H9 (cell line): Measurements from ENCODE around the gene CELA2A. TPM values are rescaled to one million over a fixed set of nuclear protein-coding genes. Genes with fewer than 3 reads are reported as not detected.
A peak's percentile ranks its signal among the peaks of the same experiment; 100 is the strongest.

ENCODE experiments used
- DNase-seq: peaks from one replicate; pipeline ENCODE4 v3.0.0-alpha.2; 2017
- H2AFZ ChIP-seq: one replicate; pipeline ENCODE4 v1.6.1; 2013; ENCODE audit warnings: mild to moderate bottlenecking, low read length, control low read depth, moderate library complexity
- H2AK5ac ChIP-seq: 2 replicates; pipeline ENCODE4 v1.6.1; 2013; ENCODE audit warnings: low read length, control low read depth, mixed read lengths; ENCODE audit not compliant: insufficient read length
- H2BK120ac ChIP-seq: one replicate; pipeline ENCODE4 v1.6.1; 2013; ENCODE audit warnings: low read depth, mild to moderate bottlenecking, low read length, control low read depth, inconsistent platforms; ENCODE audit not compliant: poor library complexity, severe bottlenecking
- H2BK12ac ChIP-seq: 2 replicates; pipeline ENCODE4 v1.6.1; 2013; ENCODE audit warnings: low read length, control low read depth, mixed read lengths, low read depth; ENCODE audit not compliant: insufficient read length
- H2BK15ac ChIP-seq: 2 replicates; pipeline ENCODE4 v1.6.1; 2013; ENCODE audit warnings: low read depth, low read length, control low read depth
- H2BK20ac ChIP-seq: one replicate; pipeline ENCODE4 v1.6.1; 2013; ENCODE audit warnings: low read depth, mild to moderate bottlenecking, low read length, control low read depth, inconsistent platforms; ENCODE audit not compliant: poor library complexity, severe bottlenecking
- H2BK5ac ChIP-seq: 2 replicates; pipeline ENCODE4 v1.6.1; 2013; ENCODE audit warnings: low read length, control low read depth, mixed read lengths; ENCODE audit not compliant: insufficient read length
- H3K14ac ChIP-seq: 2 replicates; pipeline ENCODE4 v1.6.1; 2013; ENCODE audit warnings: low read length, control low read depth; ENCODE audit not compliant: insufficient read depth
- H3K18ac ChIP-seq: 2 replicates; pipeline ENCODE4 v1.6.1; 2013; ENCODE audit warnings: low read depth, mild to moderate bottlenecking, mixed read lengths, low read length, control low read depth; ENCODE audit not compliant: insufficient read length
- H3K23ac ChIP-seq: 2 replicates; pipeline ENCODE4 v1.6.1; 2013; ENCODE audit warnings: low read length, control low read depth, mixed read lengths, low read depth; ENCODE audit not compliant: insufficient read length
- H3K23me2 ChIP-seq: 2 replicates; pipeline ENCODE4 v1.6.1; 2013; ENCODE audit warnings: low read depth, mild to moderate bottlenecking, mixed read lengths, low read length, control low read depth; ENCODE audit not compliant: insufficient read length, poor library complexity, severe bottlenecking
- H3K27ac ChIP-seq: 2 replicates; pipeline ENCODE4 v1.5.1; 2013; ENCODE audit warnings: low read length, control low read depth, mixed read lengths, low read depth; ENCODE audit not compliant: insufficient read length
- H3K27me3 ChIP-seq: 2 replicates; pipeline ENCODE4 v1.6.1; 2013; ENCODE audit warnings: low read length, control low read depth, inconsistent platforms; ENCODE audit not compliant: insufficient read depth
- H3K4ac ChIP-seq: 2 replicates; pipeline ENCODE4 v1.6.1; 2013; ENCODE audit warnings: low read depth, mild to moderate bottlenecking, control low read depth, inconsistent platforms, low read length, moderate library complexity
- H3K4me1 ChIP-seq: 2 replicates; pipeline ENCODE4 v1.6.1; 2013; ENCODE audit warnings: low read length, control low read depth, inconsistent platforms; ENCODE audit not compliant: insufficient read depth
- H3K4me2 ChIP-seq: 2 replicates; pipeline ENCODE4 v1.6.1; 2013; ENCODE audit warnings: low read length, control low read depth, mixed read lengths; ENCODE audit not compliant: insufficient read length, insufficient read depth
- H3K56ac ChIP-seq: 2 replicates; pipeline ENCODE4 v1.6.1; 2013; ENCODE audit warnings: low read depth, mild to moderate bottlenecking, mixed read lengths, low read length, control low read depth; ENCODE audit not compliant: insufficient read length
- H3K79me1 ChIP-seq: 2 replicates; pipeline ENCODE4 v1.6.1; 2013; ENCODE audit warnings: low read depth, mild to moderate bottlenecking, moderate library complexity, low read length, control low read depth, inconsistent platforms; ENCODE audit not compliant: insufficient read depth, poor library complexity, severe bottlenecking
- H3K79me2 ChIP-seq: 2 replicates; pipeline ENCODE4 v1.6.1; 2013; ENCODE audit warnings: low read length, control low read depth, inconsistent platforms; ENCODE audit not compliant: insufficient read depth
- H3K9ac ChIP-seq: 2 replicates; pipeline ENCODE4 v1.6.1; 2013; ENCODE audit warnings: low read length, control low read depth, mixed read lengths; ENCODE audit not compliant: insufficient read length; ENCODE audit errors: extremely low read depth
- H3K9me3 ChIP-seq: one replicate; pipeline ENCODE4 v1.6.1; 2013; ENCODE audit warnings: low read depth, low read length, inconsistent platforms; ENCODE audit not compliant: control insufficient read depth
- H3T11ph ChIP-seq: one replicate; pipeline ENCODE4 v1.6.1; 2013; ENCODE audit warnings: mild to moderate bottlenecking, low read length, control low read depth, inconsistent platforms
- H4K20me1 ChIP-seq: one replicate; pipeline ENCODE4 v1.6.1; 2013; ENCODE audit not compliant: control insufficient read depth, insufficient read length, insufficient read depth
- H4K5ac ChIP-seq: 2 replicates; pipeline ENCODE4 v1.6.1; 2013; ENCODE audit warnings: low read depth, mild to moderate bottlenecking, mixed read lengths, low read length, control low read depth; ENCODE audit not compliant: insufficient read length
- H4K8ac ChIP-seq: replicated peaks from 2 replicates; pipeline ENCODE4 v1.6.1; 2013; ENCODE audit warnings: low read length, control low read depth, mixed read lengths, low read depth; ENCODE audit not compliant: insufficient read length
- H4K91ac ChIP-seq: 2 replicates; pipeline ENCODE4 v1.6.1; 2013; ENCODE audit warnings: low read depth, mild to moderate bottlenecking, moderate library complexity, mixed read lengths, low read length, control low read depth; ENCODE audit not compliant: insufficient read length
- H3K27ac Mint-ChIP-seq, 3 experiments: 2 replicates in 2 of 3; 3 replicates in 1 of 3; pipeline ENCODE4 v1.8.0; 2020 to 2021; ENCODE audit warnings: mixed read lengths in 3 of 3, mild to moderate bottlenecking in 1 of 3, moderate library complexity in 1 of 3
- H3K27me3 Mint-ChIP-seq: 2 replicates; pipeline ENCODE4 v1.8.0; 2021; ENCODE audit warnings: low read depth, mild to moderate bottlenecking, moderate library complexity, mixed read lengths
- H3K36me3 Mint-ChIP-seq, 3 experiments: 2 replicates in 2 of 3; 3 replicates in 1 of 3; pipeline ENCODE4 v1.8.0; 2020 to 2021; ENCODE audit warnings: low read depth in 3 of 3, mixed read lengths in 3 of 3; ENCODE audit not compliant: insufficient read depth in 1 of 3
- H3K4me1 Mint-ChIP-seq, 2 experiments: 2 replicates each; pipeline ENCODE4 v1.8.0; 2020; ENCODE audit warnings: mixed read lengths in 2 of 2
- H3K4me3 Mint-ChIP-seq, 2 experiments: 2 replicates in 1 of 2; 3 replicates in 1 of 2; pipeline ENCODE4 v1.8.0; 2020 to 2021; ENCODE audit warnings: mild to moderate bottlenecking in 2 of 2, mixed read lengths in 2 of 2, moderate library complexity in 1 of 2
- H3K9me3 Mint-ChIP-seq, 2 experiments: 2 replicates in 1 of 2; 3 replicates in 1 of 2; pipeline ENCODE4 v1.8.0; 2020; ENCODE audit warnings: mild to moderate bottlenecking in 2 of 2, mixed read lengths in 2 of 2, moderate library complexity in 1 of 2
- CTCF ChIP-seq: fragments of 200-600 bp; sonication (generic); conservative IDR thresholded peaks from 3 replicates; pipeline ENCODE4 v1.8.0; 2021; ENCODE audit warnings: antibody characterized with exemption, mild to moderate bottlenecking
- WGBS: extraction: QIAGEN DNeasy Blood & Tissue Kit; methylation state at CpG from one replicate; pipeline ENCODE4 v1.1.7; 2013; ENCODE audit warnings: missing lambda C conversion rate, low lambda C conversion rate, mixed read lengths; ENCODE audit not compliant: insufficient read length; ENCODE audit errors: extremely low coverage; 5-methylcytosine and 5-hydroxymethylcytosine counted together
- total RNA-seq: library from RNA; stranded (reverse); gene quantifications from 2 replicates; pipeline ENCODE4 v1.2.1, GENCODE V29; 2021

Gene CELA2A
- total RNA-seq, 1 experiment from 2014 or later: not detected

GRCh38 chr1:15509586-15509985 is 53.1 kb downstream of the CELA2A start:
- H4K91ac ChIP-seq: no peak overlapping the region
- no peaks in the 10 kb centered on the region for H3K9me3 ChIP-seq
- Mint-ChIP-seq H3K36me3 (peaks cover 6 to 29% (median 12%) of the 10 kb centered on the region in 3 experiments; a peak in 6 of 7 replicates), H3K9me3 (no peaks in the 10 kb centered on the region), H3K27ac (peak overlapping the region; percentile 85 to 99 (median 89); a peak in 6 of 7 replicates), H3K4me1 (peaks cover 35 to 52% of the 10 kb centered on the region in 2 experiments), H3K4me3 (peak overlapping the region in 1 of 2 experiments; percentile 22; a peak in 1 of 5 replicates), H3K27me3 (no peaks in the 10 kb centered on the region)
- H3K4ac ChIP-seq: no peak overlapping the region
- H2BK15ac ChIP-seq: no peak overlapping the region
- no peak overlapping the region for H2BK12ac ChIP-seq
- no peaks in the 10 kb centered on the region for H3K27me3 ChIP-seq
- H2AFZ ChIP-seq: no peak overlapping the region
- no CpG with 5 or more reads among the region's 7 CpGs for WGBS
- peaks cover 11% of the 10 kb centered on the region; the same call in 1 of the 2 replicates for H3K4me1 ChIP-seq
- TF ChIP-seq CTCF: no peak
- H3K14ac ChIP-seq: no peak overlapping the region
- no peak overlapping the region for H2AK5ac ChIP-seq
- H4K20me1 ChIP-seq: no peaks in the 10 kb centered on the region
- no peak overlapping the region for H2BK20ac ChIP-seq
- DNase-seq: no peak
- H2BK120ac ChIP-seq: no peak overlapping the region
- peak overlapping the region; percentile 80 for H3K27ac ChIP-seq
- no peak overlapping the region for H4K5ac ChIP-seq
- no peaks in the 10 kb centered on the region for H3K79me2 ChIP-seq
- no peak overlapping the region for H3K23ac ChIP-seq
- H3K56ac ChIP-seq: no peak overlapping the region
- H4K8ac ChIP-seq: no peak overlapping the region
- H3T11ph ChIP-seq: no peak overlapping the region
- no peak overlapping the region for H2BK5ac ChIP-seq
- H3K79me1 ChIP-seq: no peaks in the 10 kb centered on the region
- H3K4me2 ChIP-seq: no peak overlapping the region
- H3K23me2 ChIP-seq: no peaks in the 10 kb centered on the region
- no peak overlapping the region for H3K18ac ChIP-seq
- H3K9ac ChIP-seq: no peak overlapping the region
